GM18520 (cell line): Measurements from ENCODE around the gene GEMIN5.

Experiments
- ATAC-seq: cut with Tn5 transposase; IDR thresholded peaks from one replicate; pipeline ENCODE4 v1.9.1; 2021; ENCODE audit not compliant: unreplicated experiment

GEMIN5 gene

DNA sequence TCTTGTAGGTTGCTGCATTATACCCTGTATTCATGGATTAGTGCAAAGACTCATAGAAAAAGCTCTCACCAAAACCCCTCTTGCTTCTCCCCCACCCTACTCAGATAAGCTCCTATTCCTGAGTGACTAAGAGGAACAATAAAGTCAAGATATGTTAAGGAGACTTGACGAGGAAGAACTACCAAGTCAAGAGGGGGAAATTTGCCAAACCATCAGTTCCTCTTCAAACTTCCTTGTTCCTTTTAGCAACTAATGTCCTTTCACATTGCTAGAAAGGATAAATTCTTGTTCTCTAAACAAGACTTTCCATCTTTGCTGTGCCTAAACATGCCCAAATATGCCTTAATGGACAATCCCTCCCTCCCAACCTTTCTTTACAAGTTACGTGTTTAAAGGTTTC lies 52.6 kb downstream of the GEMIN5 start:
- no peak for ATAC-seq

DNA sequence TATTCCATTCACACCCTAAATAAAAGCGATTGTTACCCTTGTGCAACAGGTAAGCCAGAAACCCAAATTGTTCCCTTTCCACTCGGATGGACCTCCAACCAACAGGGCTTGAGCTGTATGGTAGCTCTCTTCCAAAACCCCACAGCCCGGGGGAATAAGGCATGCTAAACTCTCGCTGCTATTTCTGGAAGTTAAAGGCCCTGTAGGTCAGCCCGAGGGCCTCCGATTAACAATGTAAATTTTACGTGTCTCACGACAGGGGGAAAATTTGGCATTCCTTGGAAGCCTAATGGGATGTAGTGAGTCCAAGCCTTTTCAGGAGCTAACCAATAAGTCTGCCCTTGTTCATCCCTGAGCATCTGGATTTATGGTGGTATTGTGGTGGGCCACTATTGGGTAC lies 53.6 kb downstream of the GEMIN5 start:
- ATAC-seq = no peak

DNA sequence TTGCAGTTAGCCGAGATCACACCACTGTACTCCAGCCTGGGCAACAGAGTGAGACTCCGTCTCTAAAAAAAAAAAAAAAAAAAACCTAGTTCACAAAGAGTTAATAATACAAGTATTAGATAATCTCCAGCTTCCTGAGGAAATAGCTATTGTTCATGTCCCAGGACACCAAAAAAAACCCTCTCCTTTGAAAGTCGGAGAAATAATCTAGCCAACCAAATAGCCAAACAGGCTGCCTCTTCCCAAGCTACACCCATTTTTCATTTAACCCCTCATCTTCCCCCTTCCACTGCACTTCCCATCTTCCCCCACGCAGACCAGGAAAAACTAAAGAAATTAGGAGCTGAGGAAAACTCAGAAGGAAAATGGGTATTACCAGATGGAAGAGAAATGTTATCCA lies 56.0 kb downstream of the GEMIN5 start:
- no peak for ATAC-seq

DNA sequence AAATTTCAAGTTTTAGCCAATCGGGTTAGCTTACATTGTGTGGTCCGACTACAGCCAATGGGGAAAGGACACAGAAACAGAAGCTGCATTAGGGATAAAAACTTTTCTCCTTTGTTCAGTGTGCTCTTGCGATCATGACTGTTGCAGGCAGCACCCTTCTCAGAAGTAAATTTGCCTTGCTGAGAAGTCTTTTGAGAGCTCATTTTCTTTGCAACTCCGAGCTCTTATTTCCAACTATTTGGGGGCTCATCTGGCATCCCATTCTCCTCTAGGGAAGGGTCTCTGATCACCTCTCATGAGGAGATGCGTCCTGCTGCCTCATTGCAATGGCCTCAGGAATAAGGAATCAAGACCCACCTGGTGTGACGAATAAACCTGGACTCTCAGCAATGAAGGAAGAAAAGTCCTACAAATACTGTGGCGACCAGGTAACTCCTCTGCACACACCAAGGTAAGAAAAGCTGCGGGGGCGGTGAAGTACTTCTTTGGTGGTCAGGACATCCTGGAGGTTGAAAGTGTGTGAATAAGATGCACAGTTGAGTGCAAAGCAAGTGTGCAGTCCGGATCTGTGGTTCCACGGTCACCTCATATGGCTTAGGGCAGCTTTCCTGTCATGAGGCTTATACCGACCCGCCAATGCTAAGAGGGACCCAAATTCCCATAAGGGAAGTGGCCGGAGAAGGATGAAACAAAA lies 59.2 kb downstream of the GEMIN5 start:
- no peak for ATAC-seq

DNA sequence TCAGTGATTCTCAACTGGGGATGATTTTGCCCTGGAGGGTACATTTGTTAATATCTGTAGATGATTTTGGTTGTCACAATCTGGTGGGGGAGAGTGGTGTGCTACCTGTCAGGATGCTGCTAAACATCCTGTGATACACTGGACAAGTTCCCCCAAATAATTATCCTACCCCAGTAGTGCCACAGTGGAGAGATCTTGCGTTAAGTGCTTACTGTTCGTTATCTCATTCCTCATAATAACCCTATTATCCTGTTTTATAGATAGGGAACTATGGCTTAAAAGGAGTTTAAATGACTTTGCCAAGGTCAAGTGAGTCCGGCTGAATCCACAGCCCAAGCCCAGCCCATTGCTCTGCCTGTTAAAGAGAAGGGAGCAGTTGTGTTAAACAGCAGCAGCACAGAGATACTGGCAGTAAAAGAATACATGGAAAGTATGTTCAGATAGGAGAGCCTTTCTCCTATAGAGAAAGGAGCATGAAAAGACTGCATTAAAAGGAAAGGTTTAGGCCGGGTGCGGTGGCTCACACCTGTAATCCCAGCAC lies 64.2 kb downstream of the GEMIN5 start:
- ATAC-seq = no peak

DNA sequence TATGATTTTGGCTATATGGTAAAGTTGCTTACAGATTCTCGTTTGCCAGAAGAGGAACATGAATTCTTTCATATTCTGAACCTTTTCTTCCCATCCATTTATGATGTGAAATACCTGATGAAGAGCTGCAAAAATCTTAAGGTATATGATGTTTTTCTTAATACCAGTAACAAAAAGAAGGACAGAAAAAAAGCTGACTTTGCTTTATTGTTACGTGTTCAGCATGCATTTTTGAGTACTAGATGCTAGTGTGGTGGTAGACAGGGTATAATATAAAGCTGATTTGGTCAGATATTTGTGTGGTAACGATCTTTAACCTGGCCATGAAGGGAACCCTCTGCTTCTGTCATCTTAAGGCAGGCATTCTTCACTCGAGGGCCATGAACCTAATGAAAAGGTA lies 66.3 kb downstream of the GEMIN5 start:
- ATAC-seq = no peak

DNA sequence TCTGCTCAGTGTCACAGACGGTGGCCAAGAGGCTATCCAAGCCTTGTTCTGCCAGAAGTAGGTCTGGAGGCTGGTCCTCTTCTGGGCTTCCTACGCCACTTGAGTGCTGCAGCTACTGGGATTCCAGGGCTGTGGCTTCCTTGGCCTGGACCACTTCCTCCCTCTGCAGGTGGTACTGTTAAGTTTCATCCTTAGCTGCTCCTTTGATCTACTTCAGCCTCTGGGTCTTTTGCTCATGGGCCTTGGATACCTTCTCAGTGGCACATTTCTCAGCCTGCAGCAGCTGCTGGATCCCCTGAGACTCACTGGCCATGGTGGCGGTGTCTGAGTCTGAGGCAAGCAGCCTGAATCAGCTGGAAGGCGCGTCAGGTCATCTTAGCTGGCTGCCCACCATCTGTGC lies 69.3 kb downstream of the GEMIN5 start:
- no peak for ATAC-seq

DNA sequence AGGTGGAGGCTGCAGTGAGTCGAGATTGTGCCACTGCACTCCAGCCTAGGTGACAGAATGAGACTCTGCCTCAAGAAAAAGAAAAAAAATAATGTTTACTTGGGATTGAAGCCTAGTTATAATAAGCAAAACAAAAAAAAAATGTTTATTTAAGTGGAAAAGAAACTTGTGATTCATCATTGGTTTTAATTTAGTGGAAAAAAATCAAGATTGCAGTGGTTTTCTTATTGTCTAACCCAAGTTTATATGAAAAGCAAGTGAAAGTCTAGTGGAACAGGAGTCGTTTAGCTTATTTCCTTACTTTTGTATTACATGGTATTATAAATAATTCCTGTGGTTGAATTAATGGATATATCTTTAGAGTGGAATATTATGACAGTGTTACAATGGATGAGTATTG lies 71.2 kb downstream of the GEMIN5 start:
- ATAC-seq = no peak

DNA sequence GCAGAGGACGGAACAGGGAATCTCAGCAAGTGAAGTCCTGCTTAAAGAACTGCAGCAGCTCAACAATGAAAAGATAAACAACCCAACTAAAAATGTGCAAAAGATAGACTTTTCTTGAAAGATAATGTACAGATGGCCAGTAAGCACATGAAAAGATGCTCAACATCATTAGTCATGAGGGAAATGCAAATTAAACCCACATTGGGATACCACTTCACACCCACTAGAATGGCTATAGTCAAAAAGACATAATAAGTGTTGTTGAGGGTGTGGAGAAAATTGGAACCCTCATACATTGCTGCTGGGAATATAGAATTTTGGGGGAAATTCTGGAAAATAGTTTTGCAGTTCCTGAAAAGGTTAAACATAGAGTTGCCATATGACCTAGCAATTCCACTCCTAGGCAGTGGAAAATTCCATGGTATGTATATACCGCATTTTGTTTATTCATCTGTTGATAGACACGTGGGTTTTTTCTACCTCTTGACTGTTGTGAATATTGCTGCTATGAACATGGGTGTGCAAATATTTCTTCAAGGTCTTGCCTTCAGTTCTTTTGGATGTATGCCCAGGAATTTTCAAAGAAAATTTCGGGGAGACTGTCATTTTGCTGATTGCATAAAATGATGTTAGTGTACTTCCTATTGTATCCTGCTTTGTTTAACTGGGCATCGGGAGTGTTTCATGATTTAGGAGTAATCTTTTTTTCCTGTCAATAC lies 72.4 kb downstream of the GEMIN5 start:
- no peak for ATAC-seq

DNA sequence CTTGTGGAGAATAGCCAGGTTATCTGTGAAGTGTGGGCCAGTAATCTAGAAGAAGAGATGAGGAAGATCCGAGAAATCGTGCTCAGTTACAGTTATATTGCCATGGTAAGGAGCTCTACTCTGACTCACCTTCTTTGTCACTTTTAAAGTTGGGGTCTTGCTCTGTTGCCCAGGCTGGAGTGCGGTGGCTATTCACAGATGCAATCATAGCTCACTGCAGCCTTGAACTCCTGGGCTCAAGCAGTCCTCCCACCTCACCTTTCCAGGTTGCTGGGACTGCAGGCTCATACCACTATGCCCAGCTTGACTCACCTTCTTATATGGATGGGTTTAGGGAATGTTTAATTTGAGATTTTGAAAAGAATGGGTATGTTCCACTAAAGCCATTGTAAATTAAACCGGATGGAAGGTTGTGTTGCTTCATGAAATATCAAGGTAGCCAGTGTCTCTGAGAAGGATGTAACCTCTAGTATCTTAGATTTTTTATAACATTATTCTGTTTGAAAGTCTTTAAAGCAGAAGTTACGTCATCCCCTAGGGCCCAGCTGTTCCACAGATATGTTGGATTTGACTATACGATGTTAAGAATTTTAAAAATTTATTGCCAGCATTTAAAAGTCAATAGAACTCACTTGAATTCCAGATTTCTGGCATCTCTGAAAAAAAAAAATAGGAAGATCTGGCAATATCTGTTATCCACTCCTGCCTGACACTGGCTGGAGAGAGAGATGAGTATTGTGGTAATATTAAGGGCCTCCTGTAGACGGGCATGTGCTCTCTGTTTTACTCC lies 74.5 kb downstream of the GEMIN5 start:
- no peak for ATAC-seq

DNA sequence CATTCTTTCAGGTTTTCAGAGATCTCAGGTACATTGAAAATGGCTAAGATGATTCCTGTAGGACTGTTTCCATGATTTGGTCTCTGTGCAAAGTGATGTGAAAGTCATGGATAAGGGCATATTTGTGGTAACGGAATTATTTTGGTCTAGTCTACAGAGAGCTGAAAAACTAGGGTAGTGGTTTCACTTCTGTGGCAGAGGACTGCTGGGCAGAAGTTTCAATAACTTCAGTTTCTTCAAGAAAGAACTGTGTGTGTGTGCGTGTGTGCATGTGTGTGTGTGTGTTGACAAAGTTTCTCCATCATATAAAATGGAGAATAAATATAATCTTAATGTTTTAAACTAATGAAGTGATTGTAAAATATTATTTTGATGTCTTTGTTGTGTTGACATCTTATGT lies 75.2 kb downstream of the GEMIN5 start:
- no peak for ATAC-seq

DNA sequence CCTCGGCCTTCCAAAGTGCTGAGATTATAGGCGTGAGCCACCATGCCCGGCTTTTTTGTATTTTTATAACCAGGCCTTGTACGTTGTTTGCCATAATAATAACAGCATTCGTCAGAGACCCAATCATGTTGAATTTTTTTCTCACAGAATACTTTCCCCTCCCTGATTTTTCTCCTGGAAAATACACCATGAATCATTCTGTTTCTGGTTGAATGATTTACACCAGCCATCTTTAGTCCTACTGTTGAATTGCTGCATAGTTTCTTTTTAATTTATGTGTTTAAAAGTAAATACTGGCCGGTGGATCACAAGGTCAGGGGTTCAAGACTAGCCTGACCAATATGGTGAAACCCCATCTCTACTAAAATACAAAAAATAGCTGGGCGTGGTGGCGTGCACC lies 76.1 kb downstream of the GEMIN5 start:
- no peak for ATAC-seq

DNA sequence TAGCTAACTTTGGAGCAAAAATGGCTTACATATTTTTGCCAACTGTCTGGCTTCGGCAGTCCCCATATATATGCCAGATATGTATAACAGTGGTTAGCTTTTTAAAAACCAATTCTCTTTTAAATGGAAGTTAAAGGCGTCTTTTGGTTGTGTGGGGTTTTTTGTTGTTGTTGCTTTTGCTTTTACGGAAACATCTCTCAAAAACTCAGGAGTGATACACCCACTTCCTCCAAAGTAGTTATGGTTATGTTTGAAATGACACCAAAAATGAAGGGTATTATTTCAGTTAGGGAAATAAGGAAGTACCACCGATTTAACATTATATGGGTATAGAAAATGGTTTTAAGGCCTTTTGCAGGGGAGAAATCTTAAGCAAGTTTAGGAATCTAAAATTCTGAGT lies 77.2 kb downstream of the GEMIN5 start:
- no peak for ATAC-seq

DNA sequence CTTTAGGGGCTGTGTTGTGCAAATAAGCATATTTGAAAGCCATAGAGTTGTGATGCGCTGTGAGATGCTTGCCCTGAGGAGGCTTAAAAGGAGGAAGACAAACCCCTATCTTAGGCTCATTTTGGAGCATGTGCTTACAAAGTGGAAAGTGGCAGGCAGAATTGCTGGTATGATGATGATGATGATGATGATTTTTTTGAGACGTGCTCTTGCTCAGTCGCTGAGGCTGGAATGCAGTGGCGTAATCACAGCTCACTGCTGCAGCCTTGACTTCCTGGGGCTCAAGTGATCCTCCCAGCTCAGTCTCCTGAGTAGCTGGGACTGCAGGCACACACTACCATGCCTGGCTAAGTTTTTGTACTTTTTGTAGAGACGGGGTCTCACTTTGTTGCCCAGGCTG lies 77.9 kb downstream of the GEMIN5 start:
- ATAC-seq = no peak

DNA sequence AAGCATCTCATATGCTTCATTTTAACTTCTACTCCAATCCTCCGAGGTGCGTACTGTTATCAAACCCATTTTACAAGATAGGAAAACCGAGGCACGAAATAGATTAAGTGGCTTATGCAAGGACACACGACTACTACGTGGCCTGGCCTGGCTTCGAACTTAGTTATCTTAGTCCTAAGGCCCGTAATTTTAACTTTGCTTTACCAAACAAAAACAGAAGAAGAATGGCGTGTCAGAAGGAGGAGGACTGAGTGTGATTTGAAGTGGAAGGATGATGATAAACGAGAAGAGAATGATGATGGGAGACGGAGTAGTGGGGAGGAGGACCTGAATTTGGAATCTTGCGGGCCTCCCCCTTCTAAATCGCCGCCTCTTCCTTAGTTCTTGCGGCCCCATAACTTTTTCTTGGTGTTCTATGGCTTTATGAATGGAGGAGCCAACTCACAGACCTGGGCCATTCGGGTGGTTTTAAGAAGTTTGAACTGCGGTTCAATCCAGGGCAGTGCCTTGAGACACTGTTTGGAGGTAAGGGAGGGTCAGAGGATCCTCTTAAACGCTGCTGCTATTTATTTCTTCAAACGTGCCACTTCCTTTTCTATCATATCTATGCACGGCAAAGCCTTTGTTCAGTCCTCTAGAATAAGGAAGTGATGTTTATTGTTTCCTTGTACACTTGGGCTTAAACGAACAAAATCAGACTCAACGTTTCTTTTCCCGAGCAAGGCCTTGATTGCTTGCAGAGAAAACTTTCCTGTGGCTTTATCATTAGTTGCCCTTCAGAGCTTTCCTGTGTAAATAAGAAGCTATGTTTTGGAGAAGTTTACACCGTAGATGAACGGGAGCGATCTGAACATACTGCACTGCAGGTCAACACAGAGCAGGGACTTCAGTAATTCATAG lies 78.8 kb downstream of the GEMIN5 start:
- ATAC-seq = no peak

DNA sequence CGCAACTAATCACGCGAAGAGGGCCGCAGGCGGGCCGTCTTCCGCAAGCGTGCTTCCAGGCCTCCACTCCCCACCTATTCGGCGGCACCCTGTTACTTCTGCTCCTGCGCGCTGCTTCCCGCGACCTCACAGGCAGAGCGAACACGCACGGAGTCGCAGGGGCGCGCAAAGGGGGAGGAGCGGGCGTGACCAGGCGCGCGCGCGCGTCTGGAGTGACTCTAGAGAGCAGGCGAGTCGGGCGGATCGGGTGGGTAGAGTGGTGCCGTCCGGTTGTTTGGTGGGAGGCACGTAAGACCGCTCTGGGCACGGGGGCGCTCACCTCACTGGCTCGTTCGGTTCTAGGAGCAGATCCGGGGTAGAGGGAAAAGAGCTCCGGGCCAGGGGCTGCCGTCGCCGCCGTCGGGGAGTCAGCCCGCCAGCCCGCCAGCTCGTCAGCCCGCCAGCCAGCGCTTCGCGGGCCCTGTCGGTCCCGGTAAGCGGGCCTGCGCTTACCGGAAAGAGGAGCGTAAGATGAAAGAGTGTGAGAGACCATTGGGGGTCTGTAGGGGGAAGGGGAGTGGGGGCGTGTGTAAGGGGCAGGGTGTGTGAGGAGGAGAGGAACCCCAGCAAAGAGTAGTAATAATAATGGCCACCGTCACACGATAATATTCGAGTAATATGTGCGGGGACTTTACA lies 79.6 kb downstream of the GEMIN5 start, which contains the start of gene CNOT8:
Gene CNOT8 (plus strand): TSS at position 331 of the 675 bp plus-strand sequence. CDS start 4,652 bp downstream, outside the sequence.
- ATAC-seq = peak; percentile 76

DNA sequence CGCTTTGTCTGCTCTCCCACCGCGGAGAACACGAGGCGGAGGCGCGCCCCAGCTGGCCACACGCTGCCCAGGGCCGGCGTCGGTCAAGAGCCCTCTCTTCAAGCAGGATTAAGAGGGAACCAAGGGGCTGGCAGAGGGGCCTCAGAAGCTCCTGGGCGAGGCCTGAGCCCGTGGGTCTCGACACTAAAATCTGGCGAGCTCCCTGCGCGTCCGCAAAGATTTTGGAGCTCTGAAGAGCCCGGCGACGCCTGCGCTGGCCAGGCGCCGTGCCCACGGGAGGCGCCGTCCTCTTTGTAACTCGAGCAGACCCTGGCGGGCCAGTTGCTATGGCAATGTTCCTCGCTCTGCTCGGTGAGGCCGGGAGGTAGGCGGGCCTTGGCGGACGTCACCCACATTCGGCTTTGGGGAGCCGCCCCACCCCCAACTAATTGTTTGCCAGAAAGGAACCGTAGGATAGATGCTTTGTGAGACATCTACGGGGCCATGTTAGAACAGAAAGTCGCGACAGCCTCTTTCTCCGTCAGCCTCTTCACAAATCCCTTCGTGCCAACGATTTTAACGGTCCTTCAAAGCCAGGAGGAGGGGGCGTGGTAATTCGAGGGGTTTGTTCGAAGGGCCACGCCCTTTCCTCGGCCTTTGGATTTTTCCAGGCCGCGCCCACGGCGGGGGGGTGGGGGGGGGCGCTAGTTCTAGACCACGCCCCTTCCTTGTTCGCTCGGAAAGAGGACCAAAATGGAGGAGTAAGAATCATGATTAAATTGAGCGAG lies 80.3 kb downstream of the GEMIN5 start:
- ATAC-seq = peak; percentile 44

DNA sequence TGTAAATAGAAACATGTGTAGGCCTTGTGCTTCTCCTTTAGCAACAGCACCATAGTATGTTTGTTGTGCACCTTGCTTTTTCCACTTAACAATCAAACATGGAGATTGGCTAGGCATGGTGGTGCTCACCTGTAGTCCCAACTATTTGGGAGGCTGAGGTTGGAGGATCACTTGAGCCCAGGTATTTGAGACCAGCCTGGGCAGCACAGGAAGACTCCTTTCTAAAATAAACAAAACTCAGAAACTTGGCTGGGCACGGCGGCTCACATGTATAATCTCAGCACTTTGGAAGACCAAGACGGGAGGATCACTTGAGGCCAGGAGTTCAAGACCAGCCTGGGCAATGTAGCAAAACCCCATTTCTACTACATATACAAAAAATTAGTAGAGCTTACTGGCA lies 86.7 kb downstream of the GEMIN5 start:
- ATAC-seq = no peak
